Tibial artery (tissue), 4 donors: Measurements from ENCODE around the gene INF2.

Experiments used
- DNase-seq, 2 donors: peaks; one replicate each; pipeline ENCODE4 v3.0.0-alpha.2; 2019
- H3K27ac ChIP-seq, 2 donors: fragments of 200-600 bp; sonication (generic) in 1 of 2; 1 replicate in 1 of 2; 2 replicates in 1 of 2; pipeline ENCODE4 v1.5.1; 2018 to 2019; ENCODE audit warnings: mild to moderate bottlenecking in 1 of 2
- H3K27me3 ChIP-seq, 2 donors: fragments of 200-600 bp; sonication (generic) in 1 of 2; one replicate each; pipeline versions ENCODE4 v1.5.1 to v1.6.0; 2016 to 2019
- H3K36me3 ChIP-seq, 3 donors: fragments of 200-600 bp; sonication (generic) in 2 of 3; one replicate each; pipeline ENCODE4 v1.5.1; 2016 to 2019; ENCODE audit warnings: mild to moderate bottlenecking in 2 of 3
- H3K4me1 ChIP-seq, 4 donors: fragments of 200-600 bp; sonication (generic) in 2 of 4; 1 replicate in 3 of 4; 2 replicates in 1 of 4; pipeline ENCODE4 v1.5.1; 2016 to 2019
- H3K4me3 ChIP-seq, 2 donors: fragments of 200-600 bp; sonication (generic) in 1 of 2; 1 replicate in 1 of 2; 2 replicates in 1 of 2; pipeline ENCODE4 v1.5.1; 2018 to 2019; ENCODE audit warnings: mild to moderate bottlenecking in 2 of 2
- H3K9me3 ChIP-seq, 3 donors: fragments of 200-600 bp; sonication (generic) in 1 of 3; one replicate each; pipeline ENCODE4 v1.5.1; 2016 to 2019
- CTCF ChIP-seq, 2 experiments: fragments of 200-600 bp in 1 of 2; fragments of 450-650 bp in 1 of 2; IDR thresholded peaks; one replicate each; pipeline ENCODE4 v1.5.1; 2017 to 2019; ENCODE audit warnings: antibody characterized with exemption in 2 of 2, mild to moderate bottlenecking in 1 of 2, moderate library complexity in 1 of 2
- intact Hi-C: fragments of 100-400 bp; cut with DNase I; formaldehyde crosslinking; loops from one replicate; pipeline ENCODE4 v1.15.0; 2023; ENCODE audit warnings: low total_unique reads

The INF2 gene

DNA sequence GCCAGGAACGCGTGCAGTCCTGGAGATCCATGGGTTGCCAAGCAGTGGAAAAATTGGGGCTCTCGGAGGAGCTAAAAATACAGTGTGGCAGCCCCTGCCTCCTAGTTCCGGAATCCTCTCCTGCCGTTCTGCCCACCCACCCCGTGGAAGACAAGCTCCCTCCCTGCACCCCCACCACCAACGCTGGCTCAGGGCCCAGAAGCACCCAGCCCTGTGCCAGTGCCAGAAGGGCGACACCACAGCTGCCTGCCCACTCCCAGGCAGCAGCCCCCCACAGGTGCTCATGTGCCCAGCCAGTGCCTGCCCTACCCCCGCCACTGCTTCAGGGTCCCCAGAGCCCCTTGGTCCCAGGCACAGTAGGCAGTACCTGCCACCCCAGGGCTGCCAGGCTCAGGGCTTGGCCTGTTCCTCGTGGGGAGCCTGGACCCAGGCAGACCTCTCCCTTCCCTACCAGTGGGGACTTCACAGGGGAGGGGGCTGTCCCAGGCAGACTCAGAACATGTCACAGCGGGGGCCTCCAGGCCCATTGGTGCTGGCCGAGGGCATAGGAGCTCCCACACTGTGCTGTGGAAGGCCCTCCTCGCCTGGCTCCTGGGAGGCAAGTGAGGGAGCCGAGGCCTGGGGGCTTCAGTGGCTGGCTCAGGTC, 7.4 kb downstream of the INF2 start:
- intact Hi-C loops = no loop called here
- peaks cover 6 to 26% (median 16%) of the 10 kb centered on the region in 3 donors for H3K36me3 ChIP-seq
- TF ChIP-seq CTCF (IDR thresholded peaks at IDR 0.05) = no peak

GRCh38 chr14:104697317-104697703, 7.9 kb downstream of the INF2 start:
- no peaks in the 10 kb centered on the region for H3K27me3 ChIP-seq
- intact Hi-C loops = no loop called here
- no peak for TF ChIP-seq CTCF (IDR thresholded peaks at IDR 0.05)
- peaks cover 16 to 100% (median 92%) of the 10 kb centered on the region in 4 donors for H3K4me1 ChIP-seq
- H3K4me3 ChIP-seq = peak overlapping the region in 1 of 2 donors; percentile 47
- no peaks in the 10 kb centered on the region for H3K9me3 ChIP-seq
- H3K27ac ChIP-seq = peak overlapping the region; percentile 88 to 93
- DNase-seq = no peak
- H3K36me3 ChIP-seq = peaks cover 11 to 28% (median 21%) of the 10 kb centered on the region in 3 donors

More for the DNA sequence above, 7.4 kb downstream of the INF2 start:
- Histone ChIP-seq H3K4me3 (no peak overlapping the region), H3K4me1 (peaks cover 21 to 100% (median 95%) of the 10 kb centered on the region in 4 donors), H3K9me3 (no peaks in the 10 kb centered on the region), H3K27ac (peak overlapping the region; percentile 88 to 93), H3K27me3 (no peaks in the 10 kb centered on the region)
- no peak for DNase-seq

- DNase-seq = no peak
- intact Hi-C loops = no loop called here
- Histone ChIP-seq H3K4me1 (peaks cover 13 to 95% (median 86%) of the 10 kb centered on the region in 4 donors), H3K36me3 (peaks cover 16 to 31% (median 28%) of the 10 kb centered on the region in 3 donors), H3K4me3 (peak overlapping the region; percentile 47 to 51), H3K27ac (peak overlapping the region; percentile 88 to 93), H3K9me3 (no peaks in the 10 kb centered on the region), H3K27me3 (no peaks in the 10 kb centered on the region)
- TF ChIP-seq CTCF (IDR thresholded peaks at IDR 0.05) = no peak
These were observed 8.6 kb downstream of the INF2 start for GRCh38 chr14:104697892-104698583.

DNA sequence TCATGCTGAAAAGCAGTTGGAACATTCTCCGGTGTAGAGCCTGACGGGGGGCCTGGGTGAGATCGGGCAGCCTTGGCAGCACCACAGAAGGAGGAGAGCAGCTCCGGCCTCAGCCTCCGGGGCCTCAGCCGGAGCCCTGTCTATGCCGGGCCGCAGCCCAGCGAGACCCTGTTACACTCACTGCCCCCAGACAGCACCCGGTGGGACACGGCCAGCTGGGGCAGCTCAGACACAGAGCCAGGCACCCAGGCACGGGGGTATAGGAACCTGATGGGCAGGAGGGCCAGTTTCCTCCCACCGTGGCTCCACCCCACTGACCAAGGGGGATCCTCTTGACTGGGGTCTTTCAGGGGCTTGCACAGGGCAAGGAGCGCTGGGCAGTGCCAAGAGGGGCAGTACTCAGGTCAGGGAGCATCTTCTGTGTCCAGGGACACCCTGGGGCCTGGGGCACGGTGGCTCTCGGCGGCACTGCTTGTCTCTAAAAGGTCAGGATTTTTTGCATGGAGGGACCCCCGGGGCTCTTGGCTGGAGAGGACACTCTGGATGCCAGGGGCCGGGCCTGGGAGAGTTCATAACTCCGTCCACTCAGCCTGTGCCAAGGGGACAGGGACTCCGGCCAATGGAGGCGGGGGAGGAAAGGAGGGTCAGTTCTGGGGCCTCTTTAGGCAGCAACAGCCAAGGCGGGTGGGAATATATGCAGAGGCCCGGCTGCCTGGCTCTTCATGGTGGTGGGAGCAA, 9.4 kb downstream of the INF2 start:
- Histone ChIP-seq H3K27ac (peak overlapping the region; percentile 88 to 93), H3K4me3 (peak overlapping the region; percentile 47 to 51), H3K9me3 (no peaks in the 10 kb centered on the region), H3K27me3 (no peaks in the 10 kb centered on the region), H3K36me3 (peaks cover 22 to 39% (median 37%) of the 10 kb centered on the region in 3 donors), H3K4me1 (peaks cover 13 to 87% (median 78%) of the 10 kb centered on the region in 4 donors)
- TF ChIP-seq CTCF (IDR thresholded peaks at IDR 0.05) = no peak
- DNase-seq = peak in 1 of 2 donors; percentile 91
- intact Hi-C loops = no loop called here

DNA sequence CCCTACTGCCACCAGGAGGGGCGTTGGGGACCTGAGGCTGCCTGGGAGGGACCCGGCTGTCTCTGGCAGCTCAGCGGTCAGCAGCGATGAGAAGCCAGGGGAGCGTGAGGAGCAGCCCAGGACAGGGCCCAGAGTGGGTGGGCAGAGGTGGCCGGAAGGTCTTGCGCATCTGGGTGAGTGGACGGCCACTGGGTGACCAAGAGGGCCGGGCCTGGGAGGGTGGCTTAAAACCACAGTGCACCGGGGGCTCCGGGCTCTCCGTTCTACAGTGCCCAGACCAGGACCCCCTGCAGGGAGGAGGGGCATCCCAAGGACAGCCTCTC, 10.0 kb downstream of the INF2 start:
- Histone ChIP-seq H3K27ac (peak overlapping the region; percentile 88 to 93), H3K4me1 (peaks cover 13 to 82% (median 72%) of the 10 kb centered on the region in 4 donors)

More for the DNA sequence above, 10.0 kb downstream of the INF2 start:
- H3K36me3 ChIP-seq = peaks cover 22 to 45% (median 42%) of the 10 kb centered on the region in 3 donors
- peak overlapping the region; percentile 47 to 51 for H3K4me3 ChIP-seq
- no peaks in the 10 kb centered on the region for H3K9me3 ChIP-seq
- DNase-seq = no peak
- intact Hi-C loops = no loop called here
- no peaks in the 10 kb centered on the region for H3K27me3 ChIP-seq
- no peak for TF ChIP-seq CTCF (IDR thresholded peaks at IDR 0.05)
